ENCODE measurements around the gene FOCAD.

- no peak for TF ChIP-seq CTCF (IDR thresholded peaks at IDR 0.05)
- no peak for TF ChIP-seq POLR2AphosphoS5 (IDR thresholded peaks at IDR 0.05)
- TF ChIP-seq EP300 (IDR thresholded peaks at IDR 0.05), result no peak
- no peak for TF ChIP-seq POLR2A (IDR thresholded peaks at IDR 0.05)
Measured at GRCh38 chr9:20925256-20926045, 241.4 kb downstream of the FOCAD start.

All from stomach (tissue), 4 donors.